Karpas-422 (cell line): ENCODE measurements around the gene ABLIM2. TPM values are rescaled to one million over a fixed set of nuclear protein-coding genes. Genes with fewer than 3 reads are reported as not detected.

Experiments
- DNase-seq: peaks from one replicate; pipeline ENCODE4 v3.0.0-alpha.2; 2015
- H2AFZ ChIP-seq: fragments of 200-600 bp; sonication (generic); 2 replicates; pipeline ENCODE4 v1.6.1; 2014; ENCODE audit warnings: antibody characterized with exemption, low read length, mixed read lengths
- H3K27ac ChIP-seq: fragments of 200-600 bp; sonication (generic); 2 replicates; pipeline ENCODE4 v1.5.1; 2014; ENCODE audit warnings: mild to moderate bottlenecking, low read length, moderate library complexity
- H3K27me3 ChIP-seq: fragments of 200-600 bp; sonication (generic); 2 replicates; pipeline ENCODE4 v1.6.1; 2014; ENCODE audit warnings: low read length, mixed read lengths
- H3K36me3 ChIP-seq: fragments of 200-600 bp; sonication (generic); 2 replicates; pipeline ENCODE4 v1.6.1; 2014; ENCODE audit warnings: low read length, mixed read lengths; ENCODE audit not compliant: insufficient read depth
- H3K4me1 ChIP-seq: fragments of 200-600 bp; sonication (generic); 2 replicates; pipeline ENCODE4 v1.6.1; 2014; ENCODE audit warnings: mild to moderate bottlenecking, low read length, mixed read lengths
- H3K4me2 ChIP-seq: fragments of 200-600 bp; sonication (generic); 2 replicates; pipeline ENCODE4 v1.6.1; 2014; ENCODE audit warnings: low read length, low read depth, mild to moderate bottlenecking; ENCODE audit not compliant: poor library complexity, severe bottlenecking
- H3K4me3 ChIP-seq: fragments of 200-600 bp; sonication (generic); 2 replicates; pipeline ENCODE4 v1.5.1; 2014; ENCODE audit warnings: mild to moderate bottlenecking, antibody characterized with exemption, low read length, mixed read lengths
- H3K79me2 ChIP-seq: fragments of 200-600 bp; sonication (generic); 2 replicates; pipeline ENCODE4 v1.6.1; 2014; ENCODE audit warnings: mild to moderate bottlenecking, low read length, mixed read lengths
- H3K9ac ChIP-seq: fragments of 200-600 bp; sonication (generic); 2 replicates; pipeline ENCODE4 v1.6.0; 2014; ENCODE audit warnings: low read length
- H3K9me2 ChIP-seq: fragments of 200-600 bp; sonication (generic), shearing (Covaris generic); replicated peaks from 2 replicates; pipeline ENCODE4 v1.6.0; 2014; ENCODE audit warnings: mild to moderate bottlenecking, low read length, moderate library complexity; ENCODE audit not compliant: insufficient read depth
- H3K9me3 ChIP-seq: fragments of 300-700, 200-600 bp; sonication (generic); 2 replicates; pipeline ENCODE4 v1.6.1; 2014; ENCODE audit warnings: low read length, mixed read lengths
- H4K20me1 ChIP-seq: fragments of 200-600 bp; sonication (generic); 2 replicates; pipeline ENCODE4 v1.6.1; 2014; ENCODE audit warnings: mild to moderate bottlenecking, antibody characterized with exemption, low read length, low read depth; ENCODE audit not compliant: insufficient read depth
- total RNA-seq: library from RNA; depleted of rRNA; stranded (reverse); fragments of >200 nt; shearing (Covaris generic); gene quantifications from 2 replicates; pipeline ENCODE4 v1.2.3, GENCODE V29; 2014; ENCODE audit warnings: low replicate concordance

ABLIM2 gene
- total RNA-seq, 1 experiment from 2014 or later: not detected

DNA sequence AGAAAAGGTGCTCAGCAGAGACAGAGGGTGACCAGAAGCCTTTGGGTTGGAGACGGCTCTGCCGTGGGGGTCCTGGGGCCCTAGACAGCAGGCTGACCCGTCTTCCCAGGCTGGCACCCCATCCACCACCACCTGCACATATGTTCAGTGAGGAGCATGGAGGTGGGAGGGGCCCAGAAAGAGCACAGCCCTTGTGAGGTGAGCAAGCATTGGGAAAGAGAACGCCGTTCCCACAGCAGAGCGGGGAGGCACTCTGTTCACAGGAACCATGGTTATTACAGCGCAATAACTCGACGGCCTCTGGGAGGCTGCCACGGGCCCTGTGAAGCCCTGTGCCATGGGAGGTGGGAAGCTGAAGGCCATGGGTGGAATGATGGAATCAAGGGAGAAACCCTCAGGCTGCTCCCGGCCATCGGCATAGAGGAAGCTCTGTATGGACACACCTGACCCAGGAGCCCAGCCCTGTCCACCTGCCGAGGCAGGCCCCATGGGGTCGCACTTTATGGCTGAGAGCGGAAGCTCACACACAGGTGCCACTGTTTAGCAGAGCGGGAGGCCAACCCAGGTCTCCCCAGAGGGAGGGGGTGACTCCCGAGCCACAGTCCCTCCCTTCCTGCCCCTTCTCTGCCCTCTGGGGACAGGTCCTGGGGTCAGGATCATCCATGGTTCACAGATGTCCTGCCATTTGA, 125.4 kb downstream of the ABLIM2 start:
- Histone ChIP-seq H4K20me1 (no peaks in the 10 kb centered on the region), H3K79me2 (no peaks in the 10 kb centered on the region), H3K4me2 (no peak overlapping the region), H3K9me3 (no peaks in the 10 kb centered on the region), H3K4me1 (peaks cover 4% of the 10 kb centered on the region; the same call in 1 of the 2 replicates), H3K36me3 (no peaks in the 10 kb centered on the region), H3K9ac (no peak overlapping the region), H3K27me3 (no peaks in the 10 kb centered on the region), H3K9me2 (no peaks in the 10 kb centered on the region), H2AFZ (no peak overlapping the region), H3K27ac (no peak overlapping the region), H3K4me3 (no peak overlapping the region)
- DNase-seq: no peak

DNA sequence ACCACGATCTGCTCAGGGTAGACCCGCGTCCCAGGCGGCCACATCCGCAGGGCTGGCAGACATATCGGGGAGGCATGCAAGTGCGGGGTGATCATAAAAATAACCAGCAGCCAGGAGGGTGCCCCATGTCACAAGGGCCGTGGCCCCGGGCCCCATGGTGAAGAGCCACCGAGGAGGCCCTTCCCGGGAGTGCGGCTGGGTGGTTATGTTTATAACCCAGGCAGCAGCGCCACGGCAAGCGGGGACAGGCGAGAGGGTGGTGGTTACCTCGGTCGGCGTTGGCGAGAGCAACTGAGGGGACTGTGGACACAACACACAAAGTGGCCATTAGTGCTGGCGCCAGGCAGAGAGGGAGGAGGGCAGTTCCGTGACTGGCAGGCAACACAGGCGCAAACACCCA, 126.2 kb downstream of the ABLIM2 start:
- H3K4me1 ChIP-seq: peaks cover 4% of the 10 kb centered on the region; the same call in 1 of the 2 replicates
- no peak overlapping the region for H3K27ac ChIP-seq
- H3K9me2 ChIP-seq: no peaks in the 10 kb centered on the region
- H3K9me3 ChIP-seq: no peaks in the 10 kb centered on the region
- no peaks in the 10 kb centered on the region for H4K20me1 ChIP-seq
- H3K4me2 ChIP-seq: no peak overlapping the region
- H3K79me2 ChIP-seq: no peaks in the 10 kb centered on the region
- no peak overlapping the region for H3K4me3 ChIP-seq
- H3K27me3 ChIP-seq: no peaks in the 10 kb centered on the region
- no peak for DNase-seq
- H2AFZ ChIP-seq: no peak overlapping the region
- H3K36me3 ChIP-seq: no peaks in the 10 kb centered on the region
- no peak overlapping the region for H3K9ac ChIP-seq

DNA sequence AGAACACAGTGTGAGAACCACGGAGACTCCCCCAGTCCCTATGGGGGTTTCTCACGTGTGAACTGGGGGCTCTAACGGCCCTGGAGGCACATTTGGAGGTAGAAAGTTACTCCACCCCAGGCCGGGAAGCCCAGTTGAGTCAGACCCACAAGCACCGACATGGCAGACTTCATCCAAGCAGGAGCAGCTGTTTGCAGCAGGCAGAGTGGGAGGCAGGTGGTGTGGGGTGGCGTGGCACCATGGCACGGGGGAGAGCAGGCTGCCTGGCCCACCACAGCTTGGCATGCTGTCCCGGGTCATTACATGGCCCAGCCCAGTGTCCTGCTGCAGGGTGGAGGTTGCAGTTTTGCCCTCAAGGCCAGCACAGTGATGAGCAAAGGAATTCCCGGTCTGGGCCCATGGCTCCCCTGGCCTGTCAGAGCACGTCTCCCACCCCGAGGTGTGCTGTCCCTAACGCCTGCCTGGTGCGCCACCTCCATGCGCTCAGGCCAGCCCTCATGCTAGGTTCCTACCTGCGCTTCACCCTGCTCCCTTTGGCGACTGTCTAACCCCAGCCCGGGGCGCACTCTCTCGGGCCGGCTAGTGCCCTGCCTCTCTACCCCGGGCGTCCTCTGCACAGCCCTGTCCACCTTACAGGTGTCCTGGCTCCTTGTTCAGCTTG, 128.4 kb downstream of the ABLIM2 start:
- Histone ChIP-seq H3K4me3 (no peak overlapping the region), H4K20me1 (no peaks in the 10 kb centered on the region), H3K9me3 (no peaks in the 10 kb centered on the region), H3K27ac (no peak overlapping the region), H2AFZ (no peak overlapping the region), H3K36me3 (no peaks in the 10 kb centered on the region), H3K4me2 (no peak overlapping the region), H3K27me3 (no peaks in the 10 kb centered on the region), H3K4me1 (no peaks in the 10 kb centered on the region), H3K9ac (no peak overlapping the region), H3K9me2 (no peaks in the 10 kb centered on the region), H3K79me2 (no peaks in the 10 kb centered on the region)
- no peak for DNase-seq

DNA sequence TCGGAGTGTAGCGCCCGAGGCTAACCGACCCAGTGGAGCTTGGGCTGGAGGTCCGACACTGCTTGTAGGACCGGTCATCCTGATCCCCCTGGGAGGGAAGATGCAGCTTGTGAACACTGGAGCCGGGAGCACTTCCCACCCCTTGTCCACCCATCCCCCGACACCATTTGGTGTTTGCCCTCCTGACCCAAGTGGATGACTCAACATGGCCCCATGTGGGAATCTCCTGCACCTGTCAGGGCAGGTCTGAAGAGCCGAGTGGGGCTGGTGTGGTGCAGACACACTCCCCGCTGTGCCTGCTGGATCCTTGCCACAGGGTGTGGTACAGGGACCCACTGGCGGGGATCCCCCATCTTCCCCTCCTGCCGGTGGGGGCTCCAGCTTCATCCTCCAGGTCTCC, 128.9 kb downstream of the ABLIM2 start:
- H3K4me2 ChIP-seq: no peak overlapping the region
- no peaks in the 10 kb centered on the region for H3K9me3 ChIP-seq
- no peak overlapping the region for H3K9ac ChIP-seq
- no peaks in the 10 kb centered on the region for H3K4me1 ChIP-seq
- no peaks in the 10 kb centered on the region for H3K27me3 ChIP-seq
- H3K4me3 ChIP-seq: no peak overlapping the region
- no peaks in the 10 kb centered on the region for H3K79me2 ChIP-seq
- no peaks in the 10 kb centered on the region for H3K36me3 ChIP-seq
- DNase-seq: no peak
- no peak overlapping the region for H2AFZ ChIP-seq
- no peak overlapping the region for H3K27ac ChIP-seq
- no peaks in the 10 kb centered on the region for H4K20me1 ChIP-seq
- H3K9me2 ChIP-seq: no peaks in the 10 kb centered on the region

DNA sequence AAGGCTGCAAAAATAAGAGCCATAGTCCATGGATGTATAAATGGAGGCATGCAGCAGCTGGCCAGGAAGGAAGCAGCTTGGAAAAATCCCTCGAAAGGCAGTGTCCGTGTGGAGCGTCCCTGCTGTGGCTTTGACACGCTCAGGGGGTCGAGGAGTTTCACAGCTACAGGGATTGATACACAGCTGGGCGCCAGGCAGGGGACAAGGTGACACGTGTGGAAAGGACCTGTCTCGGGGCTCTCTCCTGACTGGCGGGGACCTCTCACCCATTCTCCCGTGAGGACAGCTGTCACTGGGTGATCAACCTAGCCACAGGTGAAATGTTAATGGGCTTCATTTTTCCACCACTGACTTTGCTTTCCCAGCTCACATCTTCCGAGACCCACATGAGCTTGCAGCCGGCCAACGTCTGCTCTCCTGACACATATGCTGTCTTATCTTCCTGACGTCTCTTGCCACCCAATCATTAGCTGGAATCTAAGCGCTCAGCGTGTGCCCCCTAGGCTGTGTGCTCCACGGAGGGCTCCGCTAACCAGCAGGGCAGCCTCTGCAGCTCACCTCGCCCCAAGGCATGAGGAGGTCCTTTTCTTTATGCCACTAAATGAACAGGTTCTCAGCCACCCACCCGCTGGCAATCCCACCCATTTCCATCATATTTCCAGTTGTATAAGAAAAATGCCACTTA, 129.6 kb downstream of the ABLIM2 start:
- H3K4me3 ChIP-seq: no peak overlapping the region
- H3K9me3 ChIP-seq: no peaks in the 10 kb centered on the region
- no peaks in the 10 kb centered on the region for H3K4me1 ChIP-seq
- H2AFZ ChIP-seq: no peak overlapping the region
- H3K9ac ChIP-seq: no peak overlapping the region
- no peaks in the 10 kb centered on the region for H3K79me2 ChIP-seq
- no peaks in the 10 kb centered on the region for H3K36me3 ChIP-seq
- no peaks in the 10 kb centered on the region for H3K9me2 ChIP-seq
- H3K27ac ChIP-seq: no peak overlapping the region
- H3K4me2 ChIP-seq: no peak overlapping the region
- no peak for DNase-seq
- no peaks in the 10 kb centered on the region for H3K27me3 ChIP-seq
- H4K20me1 ChIP-seq: no peaks in the 10 kb centered on the region

DNA sequence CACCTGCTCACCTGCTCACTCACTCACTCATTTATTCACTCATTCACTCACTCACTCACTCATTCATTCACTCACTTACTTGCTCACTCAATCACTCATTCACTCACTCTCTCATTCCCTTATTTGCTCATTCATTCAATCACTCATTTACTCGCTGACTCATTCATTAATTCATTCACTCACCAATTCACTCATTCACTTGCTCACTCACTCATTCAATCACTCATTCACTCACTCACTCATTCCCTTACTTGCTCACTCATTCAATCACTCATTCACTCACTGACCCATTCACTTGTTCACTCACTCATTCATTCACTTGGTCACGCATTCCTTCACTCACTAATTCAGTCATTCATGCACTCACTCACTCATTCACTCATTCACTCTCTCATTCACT, 130.2 kb downstream of the ABLIM2 start:
- H3K4me3 ChIP-seq: no peak overlapping the region
- H3K4me2 ChIP-seq: no peak overlapping the region
- no peak overlapping the region for H2AFZ ChIP-seq
- H3K27me3 ChIP-seq: no peaks in the 10 kb centered on the region
- H3K79me2 ChIP-seq: no peaks in the 10 kb centered on the region
- no peaks in the 10 kb centered on the region for H3K9me3 ChIP-seq
- H3K36me3 ChIP-seq: no peaks in the 10 kb centered on the region
- H3K4me1 ChIP-seq: no peaks in the 10 kb centered on the region
- no peak for DNase-seq
- no peak overlapping the region for H3K9ac ChIP-seq
- H3K27ac ChIP-seq: no peak overlapping the region
- no peaks in the 10 kb centered on the region for H3K9me2 ChIP-seq
- no peaks in the 10 kb centered on the region for H4K20me1 ChIP-seq

DNA sequence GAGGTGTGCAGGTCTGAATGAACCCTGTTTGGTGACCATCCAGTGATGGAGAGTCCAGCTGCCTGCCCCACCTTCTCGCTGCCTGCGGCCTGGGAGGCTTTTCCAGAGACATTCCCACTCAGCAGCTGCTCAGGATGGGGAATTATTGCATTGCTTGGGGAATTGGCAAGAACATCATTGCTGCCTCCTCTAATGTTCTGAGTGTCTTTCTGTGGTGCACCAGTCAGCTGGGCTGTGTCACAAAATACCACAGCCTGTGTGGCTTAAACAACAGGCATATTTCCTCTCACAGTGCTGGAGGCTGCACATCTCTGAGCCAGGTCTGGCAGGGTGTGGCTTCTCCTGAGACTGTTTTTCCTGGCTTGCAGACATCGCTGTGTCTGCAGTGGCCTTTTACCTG, 132.2 kb downstream of the ABLIM2 start:
- Histone ChIP-seq H3K9me2 (no peaks in the 10 kb centered on the region), H4K20me1 (no peaks in the 10 kb centered on the region), H3K9me3 (no peaks in the 10 kb centered on the region), H3K27ac (no peak overlapping the region), H3K9ac (no peak overlapping the region), H3K36me3 (no peaks in the 10 kb centered on the region), H2AFZ (no peak overlapping the region), H3K4me1 (no peaks in the 10 kb centered on the region), H3K79me2 (no peaks in the 10 kb centered on the region), H3K4me3 (no peak overlapping the region), H3K4me2 (no peak overlapping the region), H3K27me3 (no peaks in the 10 kb centered on the region)
- DNase-seq: no peak

DNA sequence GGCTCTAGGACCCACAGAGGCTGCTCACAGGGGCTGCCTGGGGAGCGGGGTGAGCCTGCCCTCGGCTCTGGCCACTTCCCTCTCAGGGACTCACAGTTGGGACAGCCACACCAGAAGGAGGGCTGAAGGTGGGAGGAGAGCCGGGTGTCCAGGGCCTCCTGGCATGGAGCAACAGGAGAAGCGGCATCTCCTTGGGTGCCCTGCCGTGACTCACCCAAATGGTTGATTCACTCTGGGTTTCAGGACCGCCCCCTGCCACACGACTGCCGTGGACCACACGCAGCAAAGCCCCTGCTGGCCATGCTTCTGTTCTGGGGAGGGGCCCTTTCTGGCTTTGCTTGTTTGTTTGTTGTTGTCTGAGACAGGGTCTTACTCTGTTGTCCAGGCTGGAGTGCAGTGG, 132.9 kb downstream of the ABLIM2 start:
- H3K27me3 ChIP-seq: no peaks in the 10 kb centered on the region
- H2AFZ ChIP-seq: no peak overlapping the region
- no peak overlapping the region for H3K4me2 ChIP-seq
- H3K9me2 ChIP-seq: no peaks in the 10 kb centered on the region
- no peak overlapping the region for H3K4me3 ChIP-seq
- H3K9me3 ChIP-seq: no peaks in the 10 kb centered on the region
- DNase-seq: no peak
- no peak overlapping the region for H3K27ac ChIP-seq
- no peaks in the 10 kb centered on the region for H3K79me2 ChIP-seq
- no peaks in the 10 kb centered on the region for H4K20me1 ChIP-seq
- H3K36me3 ChIP-seq: no peaks in the 10 kb centered on the region
- no peaks in the 10 kb centered on the region for H3K4me1 ChIP-seq
- H3K9ac ChIP-seq: no peak overlapping the region
